Measurements from ENCODE around the gene JADE1.

The JADE1 gene

DNA sequence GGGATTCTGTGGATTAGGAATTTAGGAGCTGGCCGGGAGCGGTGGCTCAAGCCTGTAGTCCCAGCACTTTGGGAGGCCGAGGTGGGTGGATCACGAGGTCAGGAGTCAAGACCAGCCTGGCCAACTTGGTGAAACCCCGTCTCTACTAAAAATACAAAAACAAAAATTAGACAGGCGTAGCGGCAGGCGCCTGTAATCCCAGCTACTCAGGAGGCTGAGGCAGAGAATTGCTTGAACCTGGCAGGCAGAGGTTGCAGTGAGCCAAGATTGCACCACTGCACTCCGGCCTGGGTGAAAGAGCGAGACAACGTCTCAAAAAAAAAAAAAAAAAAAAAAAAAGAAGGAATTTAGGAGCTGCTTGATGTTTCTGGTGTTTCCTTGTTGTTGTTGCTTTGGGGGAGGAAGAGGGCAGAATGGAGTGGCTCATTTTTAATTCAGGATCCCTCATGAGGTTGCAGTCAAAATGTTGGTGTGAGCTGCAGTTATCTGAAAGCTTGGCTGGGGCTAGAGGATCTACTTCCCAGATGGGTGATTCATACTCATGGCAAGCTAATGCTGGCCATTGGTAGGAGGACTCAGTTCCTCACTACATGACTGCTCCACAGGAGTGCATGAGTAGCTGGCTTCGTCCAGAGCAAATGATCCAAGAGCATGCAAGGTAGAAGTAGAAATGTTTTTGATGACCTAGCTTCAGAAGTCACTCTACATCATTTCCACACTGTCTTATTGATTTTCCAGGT, 26.5 kb upstream of the JADE1 start:
- no peak overlapping the region for H3K9ac ChIP-seq (ENCODE audit: low read length)
- no peak overlapping the region for H3K4ac ChIP-seq (ENCODE audit: low read depth, low read length)

GRCh38 chr4:128787509-128788311, 21.8 kb upstream of the JADE1 start:
- Histone ChIP-seq H2BK15ac (replicated peaks; ENCODE audit: low read depth) (no peak overlapping the region), H2BK5ac (ENCODE audit: low read length) (no peak overlapping the region), H2AK5ac (ENCODE audit: low read length) (no peak overlapping the region), H2BK120ac (ENCODE audit: low read depth, low read length) (no peak overlapping the region), H3K27me3 (ENCODE audit: insufficient read depth, low read length, poor library complexity) (no peaks in the 10 kb centered on the region), H3K36me3 (ENCODE audit: control insufficient read depth, insufficient read depth, low read length) (no peaks in the 10 kb centered on the region), H3K79me2 (ENCODE audit: control insufficient read depth, insufficient read depth, low read length) (no peaks in the 10 kb centered on the region), H3K56ac (ENCODE audit: low read length) (no peak overlapping the region), H4K8ac (ENCODE audit: low read depth, low read length) (no peak overlapping the region), H3K18ac (ENCODE audit: low read length) (no peak overlapping the region), H3K9ac (ENCODE audit: low read length) (no peak overlapping the region), H3K4me2 (ENCODE audit: low read length) (no peak overlapping the region), H3K79me1 (ENCODE audit: low read length) (no peaks in the 10 kb centered on the region), H3K27ac (ENCODE audit: low read depth, low read length) (no peak overlapping the region), H3K4me1 (ENCODE audit: control insufficient read depth, low read depth, low read length) (no peaks in the 10 kb centered on the region), H3K4ac (ENCODE audit: low read depth, low read length) (no peak overlapping the region), H3K4me3 (ENCODE audit: low read length) (no peak overlapping the region), H4K5ac (ENCODE audit: low read length) (no peak overlapping the region), H3K23ac (ENCODE audit: low read length) (no peak overlapping the region)
- WGBS (ENCODE audit: extremely low coverage, insufficient coverage, low lambda C conversion rate) = no CpG with 5 or more reads among the region's 18 CpGs
- DNase-seq = no peak

More for the DNA sequence above, 26.5 kb upstream of the JADE1 start:
- no peak for DNase-seq
- Histone ChIP-seq H3K27ac (ENCODE audit: low read depth, low read length) (no peak overlapping the region), H3K18ac (ENCODE audit: low read length) (no peak overlapping the region), H2BK120ac (ENCODE audit: low read depth, low read length) (no peak overlapping the region), H3K23ac (ENCODE audit: low read length) (no peak overlapping the region), H3K79me1 (ENCODE audit: low read length) (no peaks in the 10 kb centered on the region), H3K27me3 (ENCODE audit: insufficient read depth, low read length, poor library complexity) (no peaks in the 10 kb centered on the region), H2BK5ac (ENCODE audit: low read length) (no peak overlapping the region), H2BK15ac (replicated peaks; ENCODE audit: low read depth) (no peak overlapping the region), H4K5ac (ENCODE audit: low read length) (no peak overlapping the region), H3K36me3 (ENCODE audit: control insufficient read depth, insufficient read depth, low read length) (no peaks in the 10 kb centered on the region), H3K56ac (ENCODE audit: low read length) (no peak overlapping the region), H3K79me2 (ENCODE audit: control insufficient read depth, insufficient read depth, low read length) (no peaks in the 10 kb centered on the region), H2AK5ac (ENCODE audit: low read length) (no peak overlapping the region), H4K8ac (ENCODE audit: low read depth, low read length) (no peak overlapping the region), H3K4me3 (ENCODE audit: low read length) (no peak overlapping the region), H3K4me2 (ENCODE audit: low read length) (no peak overlapping the region), H3K4me1 (ENCODE audit: control insufficient read depth, low read depth, low read length) (no peaks in the 10 kb centered on the region)
- WGBS (ENCODE audit: extremely low coverage, insufficient coverage, low lambda C conversion rate) = no CpG with 5 or more reads among the region's 12 CpGs

DNA sequence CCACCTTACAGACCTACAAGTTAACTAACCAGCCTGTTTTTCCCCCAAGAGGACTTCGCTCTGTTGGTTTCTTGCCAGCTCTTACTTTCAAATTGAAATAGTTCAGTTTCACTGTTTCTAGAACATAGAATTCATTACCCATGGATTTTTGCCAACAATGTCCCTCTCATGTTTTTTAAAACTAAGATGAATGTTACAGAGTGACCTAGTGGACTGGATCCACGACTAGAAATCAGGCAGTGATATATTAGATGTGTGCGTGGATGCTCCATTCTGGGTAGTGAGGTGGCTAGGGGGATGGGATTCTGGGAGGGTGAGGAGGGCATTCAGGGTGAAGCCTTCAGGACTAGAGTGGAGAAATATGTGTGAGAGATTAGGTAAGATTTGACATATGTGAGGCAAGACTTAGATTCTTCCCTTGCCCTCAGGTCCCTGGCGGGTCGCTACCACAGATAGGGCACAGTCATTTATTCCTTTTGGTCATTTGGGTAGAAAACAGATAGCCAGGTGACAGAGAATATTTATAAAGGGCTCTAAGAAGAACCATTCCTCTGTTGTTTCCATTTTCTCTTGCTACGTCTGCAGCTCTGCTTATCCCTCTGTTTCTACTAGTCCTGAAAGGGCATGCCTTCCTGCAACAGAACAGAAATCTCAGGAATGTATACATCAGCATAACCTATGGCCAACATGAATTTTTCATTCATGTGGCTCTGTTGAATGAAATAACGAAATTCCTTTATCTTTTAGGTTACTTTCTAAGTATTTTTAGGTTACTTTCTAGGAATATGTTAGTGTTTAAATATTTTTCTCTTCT, 15.4 kb upstream of the JADE1 start:
- Histone ChIP-seq H3K27ac (ENCODE audit: low read depth, low read length) (no peak overlapping the region), H3K4ac (ENCODE audit: low read depth, low read length) (no peak overlapping the region), H3K4me2 (ENCODE audit: low read length) (no peak overlapping the region), H4K8ac (ENCODE audit: low read depth, low read length) (no peak overlapping the region), H3K79me1 (ENCODE audit: low read length) (no peaks in the 10 kb centered on the region), H3K36me3 (ENCODE audit: control insufficient read depth, insufficient read depth, low read length) (no peaks in the 10 kb centered on the region), H3K27me3 (ENCODE audit: insufficient read depth, low read length, poor library complexity) (no peaks in the 10 kb centered on the region), H3K9ac (ENCODE audit: low read length) (no peak overlapping the region), H2BK15ac (replicated peaks; ENCODE audit: low read depth) (no peak overlapping the region), H2AK5ac (ENCODE audit: low read length) (no peak overlapping the region), H3K23ac (ENCODE audit: low read length) (no peak overlapping the region), H3K18ac (ENCODE audit: low read length) (no peak overlapping the region), H2BK120ac (ENCODE audit: low read depth, low read length) (no peak overlapping the region), H2BK5ac (ENCODE audit: low read length) (no peak overlapping the region), H4K5ac (ENCODE audit: low read length) (no peak overlapping the region), H3K4me3 (ENCODE audit: low read length) (no peak overlapping the region), H3K4me1 (ENCODE audit: control insufficient read depth, low read depth, low read length) (no peaks in the 10 kb centered on the region), H3K56ac (ENCODE audit: low read length) (no peak overlapping the region), H3K79me2 (ENCODE audit: control insufficient read depth, insufficient read depth, low read length) (no peaks in the 10 kb centered on the region)
- no CpG with 5 or more reads among the region's 7 CpGs for WGBS (ENCODE audit: extremely low coverage, insufficient coverage, low lambda C conversion rate)
- DNase-seq = no peak

- H2AK5ac ChIP-seq (ENCODE audit: low read length) = no peak overlapping the region
- H3K27ac ChIP-seq (ENCODE audit: low read depth, low read length) = no peak overlapping the region
- no peak overlapping the region for H2BK15ac ChIP-seq (replicated peaks; ENCODE audit: low read depth)
- H3K79me1 ChIP-seq (ENCODE audit: low read length) = no peaks in the 10 kb centered on the region
- no peak overlapping the region for H3K4me3 ChIP-seq (ENCODE audit: low read length)
- no peak overlapping the region for H4K8ac ChIP-seq (ENCODE audit: low read depth, low read length)
- H3K9ac ChIP-seq (ENCODE audit: low read length) = no peak overlapping the region
- H3K23ac ChIP-seq (ENCODE audit: low read length) = no peak overlapping the region
- H3K36me3 ChIP-seq (ENCODE audit: control insufficient read depth, insufficient read depth, low read length) = no peaks in the 10 kb centered on the region
- no peak overlapping the region for H4K5ac ChIP-seq (ENCODE audit: low read length)
- no peak overlapping the region for H3K18ac ChIP-seq (ENCODE audit: low read length)
- H3K4me2 ChIP-seq (ENCODE audit: low read length) = no peak overlapping the region
- no peak overlapping the region for H2BK5ac ChIP-seq (ENCODE audit: low read length)
- H3K27me3 ChIP-seq (ENCODE audit: insufficient read depth, low read length, poor library complexity) = no peaks in the 10 kb centered on the region
- WGBS (ENCODE audit: extremely low coverage, insufficient coverage, low lambda C conversion rate) = no CpG with 5 or more reads among the region's 3 CpGs
- no peak for DNase-seq
- no peak overlapping the region for H3K56ac ChIP-seq (ENCODE audit: low read length)
- no peak overlapping the region for H3K4ac ChIP-seq (ENCODE audit: low read depth, low read length)
- H2BK120ac ChIP-seq (ENCODE audit: low read depth, low read length) = no peak overlapping the region
- no peaks in the 10 kb centered on the region for H3K79me2 ChIP-seq (ENCODE audit: control insufficient read depth, insufficient read depth, low read length)
- H3K4me1 ChIP-seq (ENCODE audit: control insufficient read depth, low read depth, low read length) = no peaks in the 10 kb centered on the region
These were observed 12.6 kb upstream of the JADE1 start for GRCh38 chr4:128796934-128797333.

GRCh38 chr4:128800284-128800683, 9.2 kb upstream of the JADE1 start:
- Histone ChIP-seq H3K18ac (ENCODE audit: low read length) (no peak overlapping the region), H3K4me3 (ENCODE audit: low read length) (no peak overlapping the region), H2BK120ac (ENCODE audit: low read depth, low read length) (no peak overlapping the region), H3K4me1 (ENCODE audit: control insufficient read depth, low read depth, low read length) (peaks cover 9% of the 10 kb centered on the region), H3K4me2 (ENCODE audit: low read length) (no peak overlapping the region), H3K23ac (ENCODE audit: low read length) (no peak overlapping the region), H3K4ac (ENCODE audit: low read depth, low read length) (no peak overlapping the region), H4K8ac (ENCODE audit: low read depth, low read length) (no peak overlapping the region), H2BK5ac (ENCODE audit: low read length) (no peak overlapping the region), H2BK15ac (replicated peaks; ENCODE audit: low read depth) (no peak overlapping the region), H4K5ac (ENCODE audit: low read length) (no peak overlapping the region), H3K27ac (ENCODE audit: low read depth, low read length) (no peak overlapping the region), H3K9ac (ENCODE audit: low read length) (no peak overlapping the region), H2AK5ac (ENCODE audit: low read length) (no peak overlapping the region), H3K56ac (ENCODE audit: low read length) (no peak overlapping the region), H3K36me3 (ENCODE audit: control insufficient read depth, insufficient read depth, low read length) (no peaks in the 10 kb centered on the region), H3K79me2 (ENCODE audit: control insufficient read depth, insufficient read depth, low read length) (no peaks in the 10 kb centered on the region), H3K27me3 (ENCODE audit: insufficient read depth, low read length, poor library complexity) (no peaks in the 10 kb centered on the region), H3K79me1 (ENCODE audit: low read length) (no peaks in the 10 kb centered on the region)
- no CpG with 5 or more reads among the region's 2 CpGs for WGBS (ENCODE audit: extremely low coverage, insufficient coverage, low lambda C conversion rate)
- no peak for DNase-seq
